K562 (cell line): ENCODE data around the gene GCK. TPM values are rescaled to one million over a fixed set of nuclear protein-coding genes. Genes with fewer than 3 reads are reported as not detected.

ENCODE experiments used
- ATAC-seq: fragments of 200-7000 bp; cut with Tn5 transposase; 3 replicates; pipeline ENCODE4 v1.9.1; 2020; ENCODE audit warnings: moderate library complexity
- BruUV-seq: library from RNA; stranded (reverse); fragments of 400-500 nt; replicated peaks from 2 replicates; lab custom pipeline; 2021; lab: Mats Ljungman, UMichigan
- CTCF ChIA-PET: fragments of 300-600 bp; formaldehyde crosslinking; extraction: SDS; loops from one replicate; lab custom pipeline; 2021; ENCODE audit warnings: low intra/inter-chr PET ratio; lab: Yijun Ruan, JAX
- POLR2A ChIA-PET: fragments of 300-600, 350-650 bp; sonication (Branson Sonifier 250); formaldehyde crosslinking; extraction: SDS; loops from one replicate; lab custom pipeline; 2021; ENCODE audit warnings: antibody characterized with exemption, inconsistent platforms; lab: Yijun Ruan, JAX
- DNase-seq, 4 experiments: peaks; one replicate each; pipeline versions ENCODE4 v3.0.0 to v3.0.0-alpha.2; 2011 to 2018; ENCODE audit warnings: low spot score in 3 of 4, mixed read lengths in 3 of 4; ENCODE audit errors: extremely low read depth in 1 of 4
- FAIRE-seq: peaks from 2 replicates; lab custom pipeline; 2011; peaks lifted over from hg19 to GRCh38; lab: Jason Lieb, UNC
- H2AFZ ChIP-seq: 2 replicates; pipeline ENCODE4 v1.6.0; 2011; ENCODE audit warnings: low read depth, low read length, control low read depth, inconsistent platforms
- H3K27ac ChIP-seq: fragments of 200-600 bp; 3 replicates; pipeline ENCODE4 v1.8.0; 2011; ENCODE audit warnings: low read depth, mild to moderate bottlenecking, control low read depth, inconsistent platforms, low read length, moderate library complexity, mixed read lengths; ENCODE audit errors: extremely low read depth
- H3K27me3 ChIP-seq, 2 experiments: fragments of 300-600 bp in 1 of 2; 2 replicates in 1 of 2; 3 replicates in 1 of 2; pipeline versions ENCODE4 v1.6.0 to v1.8.0; 2011; ENCODE audit warnings: inconsistent platforms in 2 of 2, low read length in 2 of 2, mild to moderate bottlenecking in 1 of 2, mixed read lengths in 1 of 2, moderate library complexity in 1 of 2; ENCODE audit not compliant: control insufficient read depth in 2 of 2, insufficient read depth in 2 of 2
- H3K36me3 ChIP-seq: fragments of 300-600 bp; 3 replicates; pipeline ENCODE4 v1.8.0; 2011; ENCODE audit warnings: mild to moderate bottlenecking, low read length, inconsistent platforms; ENCODE audit not compliant: control insufficient read depth, insufficient read depth
- H3K4me1 ChIP-seq, 2 experiments: fragments of 200-600 bp in 1 of 2; replicated peaks in 1 of 2; 2 replicates in 1 of 2; 3 replicates in 1 of 2; pipeline versions ENCODE4 v1.5.1 to v1.8.0; 2011; ENCODE audit warnings: inconsistent platforms in 2 of 2, low read length in 2 of 2, mild to moderate bottlenecking in 1 of 2, mixed read lengths in 1 of 2, moderate library complexity in 1 of 2; ENCODE audit not compliant: control insufficient read depth in 2 of 2, insufficient read depth in 2 of 2
- H3K4me2 ChIP-seq: 2 replicates; pipeline ENCODE4 v1.6.1; 2011; ENCODE audit warnings: low read length, control low read depth, inconsistent platforms, mixed read lengths; ENCODE audit not compliant: insufficient read depth
- H3K4me3 ChIP-seq: fragments of 200-600 bp; sonication (generic), shearing (Covaris generic); 2 replicates; pipeline ENCODE4 v1.5.1; 2016; ENCODE audit warnings: control low read depth, inconsistent platforms
- H3K79me2 ChIP-seq: fragments of 200-600 bp; 3 replicates; pipeline ENCODE4 v1.8.0; 2011; ENCODE audit warnings: low read length, inconsistent platforms; ENCODE audit not compliant: control insufficient read depth, insufficient read depth
- H3K9ac ChIP-seq, 2 experiments: 2 replicates each; pipeline versions ENCODE4 v1.6.0 to v1.6.1; 2011; ENCODE audit warnings: low read depth in 2 of 2, low read length in 2 of 2, control low read depth in 1 of 2, inconsistent platforms in 1 of 2, mild to moderate bottlenecking in 1 of 2, mixed read lengths in 1 of 2; ENCODE audit not compliant: insufficient read depth in 1 of 2
- H3K9me1 ChIP-seq: one replicate; pipeline ENCODE4 v1.6.0; 2011; ENCODE audit warnings: inconsistent platforms, mild to moderate bottlenecking, low read length, moderate library complexity; ENCODE audit not compliant: control insufficient read depth, insufficient read depth
- H3K9me3 ChIP-seq: replicated peaks from 2 replicates; pipeline ENCODE4 v1.5.1; 2011; ENCODE audit warnings: low read depth, low read length, inconsistent platforms; ENCODE audit not compliant: control insufficient read depth, insufficient read depth
- H4K20me1 ChIP-seq: replicated peaks from 2 replicates; pipeline ENCODE4 v1.6.1; 2011; ENCODE audit warnings: low read length, inconsistent platforms, mixed read lengths; ENCODE audit not compliant: control insufficient read depth, insufficient read depth
- PATZ1 ChIP-seq: fragments of 250-450 bp; sonication (Bioruptor Pico); IDR thresholded peaks from 2 replicates; pipeline ENCODE4 v1.5.0; 2020; ENCODE audit warnings: mild to moderate bottlenecking, borderline replicate concordance
- PTRF ChIP-seq: fragments of 450-650 bp; IDR thresholded peaks from 2 replicates; pipeline ENCODE4 v1.6.1; 2016; ENCODE audit warnings: mild to moderate bottlenecking, missing genetic modification characterization, missing compliant biosample characterization
- SAFB ChIP-seq: fragments of 200-400 bp; formaldehyde crosslinking; IDR thresholded peaks from 2 replicates; pipeline ENCODE4 v1.6.1; 2017; ENCODE audit warnings: low read depth, low read length, borderline replicate concordance
- SIRT6 ChIP-seq: IDR thresholded peaks from one replicate; pipeline ENCODE4 v1.6.1; 2012; ENCODE audit warnings: low read depth, mild to moderate bottlenecking, control low read depth, inconsistent platforms, low read length, moderate library complexity
- SP1 ChIP-seq: sonication (generic); formaldehyde crosslinking; IDR thresholded peaks from 2 replicates; pipeline ENCODE4 v1.8.1; 2022; ENCODE audit warnings: mild to moderate bottlenecking, missing genetic modification reagents
- STAT6 ChIP-seq: sonication (generic); formaldehyde crosslinking; IDR thresholded peaks from 2 replicates; pipeline ENCODE4 v1.8.1; 2023; ENCODE audit warnings: mild to moderate bottlenecking, missing genetic modification reagents
- WGBS: fragments of 100-300 bp; shearing (Covaris generic); methylation state at CpG from one replicate; pipeline ENCODE4 v1.1.6; 2016; ENCODE audit warnings: low coverage, mixed read lengths; ENCODE audit not compliant: insufficient coverage; ENCODE audit errors: missing lambda C conversion rate; 5-methylcytosine and 5-hydroxymethylcytosine counted together
- in situ Hi-C: fragments of 300-500 bp; cut with MboI; formaldehyde crosslinking; loops from 4 replicates; pipeline ENCODE4 v1.15.0; 2018; ENCODE audit warnings: inconsistent platforms, mixed read lengths
- intact Hi-C: fragments of 100-400 bp; cut with micrococcal nuclease; formaldehyde crosslinking; loops from 2 replicates; pipeline ENCODE4 v1.14.2; 2022
- polyA plus RNA-seq, 8 experiments: library from polyadenylated mRNA; depleted of rRNA in 4 of 8; stranded (reverse) in 5 of 8; unstranded in 3 of 8; fragments of >200 nt; fragmentation: Nextera tagmentation in 2 of 8; fragmentation: Illumina TruSeq in 1 of 8; extraction: Ambion mirVana in 2 of 8; extraction: Trizol in 1 of 8; gene quantifications; 2 replicates each; pipeline versions ENCODE4 v1.2.1 to v1.2.3, GENCODE V29; 2011 to 2014; ENCODE audit warnings: inconsistent platforms in 1 of 8, missing spikeins in 1 of 8
- total RNA-seq, 7 experiments: library from RNA; depleted of rRNA in 6 of 7; stranded (reverse); fragments of >200 nt in 6 of 7; fragmentation: Illumina TruSeq in 2 of 7; extraction: Trizol in 2 of 7; gene quantifications; 2 replicates each; pipeline versions ENCODE4 v1.2.1 to v1.2.3, GENCODE V29; 2011 to 2021; ENCODE audit warnings: low replicate concordance in 1 of 7

GCK gene
- total and polyA plus RNA-seq, 9 of the 15 experiments (the other 6 are each of a cell fraction or from before 2014, with no cell fraction given), result 0.11 to 0.55 (median 0.16) TPM; not detected in 3

- TF ChIP-seq PATZ1 (CRISPR knock-in tag) (no peak), PTRF (tag) (no peak), STAT6 (CRISPR knock-in tag) (no peak)
Observed at GRCh38 chr7:44226396-44226753, 37.1 kb upstream of the GCK start (continued).

- no peak for ATAC-seq
- in situ Hi-C loops, result no loop called here
Observed at GRCh38 chr7:44225566-44226395, 36.5 kb upstream of the GCK start.

More at GRCh38 chr7:44225566-44226395, 36.5 kb upstream of the GCK start:
- no TSS peak for BruUV-seq
- Histone ChIP-seq H3K36me3 (no peaks in the 10 kb centered on the region), H4K20me1 (peaks cover 4% of the 10 kb centered on the region; the same call in 1 of the 2 replicates), H3K4me1 (peaks cover 0 to 50% of the 10 kb centered on the region in 2 experiments; a peak in 2 of 5 replicates), H2AFZ (no peak overlapping the region), H3K4me3 (no peak overlapping the region), H3K4me2 (no peak overlapping the region), H3K27ac (no peak overlapping the region), H3K9me3 (no peaks in the 10 kb centered on the region), H3K79me2 (no peaks in the 10 kb centered on the region), H3K9me1 (no peaks in the 10 kb centered on the region), H3K9ac (0 out of 4 replicates have a peak overlapping the region, but pooled peaks of 1 of the 2 experiments have one; percentile 58), H3K27me3 (peaks cover 18 to 58% of the 10 kb centered on the region in 2 experiments; a peak in 4 of 5 replicates)
- ChIA-PET POLR2A (interaction anchor here (0.6 to 0.8 kb wide), 3 partner anchors 11 to 144 kb away, joined by 3 to 5 read pairs (median 3); no protein-coding TSS in a partner anchor), CTCF (no interaction called here)
- 4% methylated on average over 26 of the region's 26 CpGs for WGBS
- FAIRE-seq (no peak), DNase-seq (no peak)
- intact Hi-C loops, result no loop called here
- no peak for TF ChIP-seq SIRT6
- TF ChIP-seq SP1 (CRISPR knock-in tag), result no peak
- no peak for TF ChIP-seq SAFB
